Activated naive CD8-positive, alpha-beta T cell treated with anti-CD3 and anti-CD28 coated beads, Interleukin-2, amount 10 ng/mL, durations not matched to agents 7 days and 5 days (primary cell): ENCODE data around the gene TMPRSS7. TPM values are rescaled to one million over a fixed set of nuclear protein-coding genes. Genes with fewer than 3 reads are reported as not detected.

Experiments used
- ATAC-seq: fragments of 150-1000 bp; cut with Tn5 transposase; one replicate; pipeline ENCODE4 v1.10.0; 2021; ENCODE audit warnings: low read depth, moderate library complexity
- POLR2A ChIA-PET: fragments of 350-600 bp; sonication (Branson Sonifier 250); formaldehyde crosslinking; loops from one replicate; lab custom pipeline; 2021; ENCODE audit warnings: antibody characterized with exemption; lab: Charles Lee
- DNase-seq: peaks from one replicate; pipeline ENCODE4 v3.0.0; 2021
- H3K27ac Mint-ChIP-seq: one replicate; pipeline ENCODE4 v1.8.0; 2022; ENCODE audit warnings: mild to moderate bottlenecking, mixed read lengths
- H3K27me3 Mint-ChIP-seq: one replicate; pipeline ENCODE4 v1.8.0; 2022; ENCODE audit warnings: mild to moderate bottlenecking, moderate library complexity, mixed read lengths
- H3K36me3 Mint-ChIP-seq: one replicate; pipeline ENCODE4 v1.8.0; 2021; ENCODE audit warnings: mild to moderate bottlenecking, mixed read lengths
- H3K4me1 Mint-ChIP-seq: one replicate; pipeline ENCODE4 v1.8.0; 2021; ENCODE audit warnings: mixed read lengths
- H3K4me3 Mint-ChIP-seq: one replicate; pipeline ENCODE4 v1.8.0; 2022; ENCODE audit warnings: mild to moderate bottlenecking, moderate library complexity, mixed read lengths
- H3K9me3 Mint-ChIP-seq: one replicate; pipeline ENCODE4 v1.8.0; 2021; ENCODE audit warnings: mixed read lengths
- total RNA-seq, 2 experiments: library from RNA; stranded (reverse); gene quantifications; one replicate each; pipeline ENCODE4 v1.2.3, GENCODE V29; 2021

Gene TMPRSS7
- total RNA-seq, 2 experiments from 2014 or later: not detected

GRCh38 chr3:112003321-112004080 lies 31.0 kb upstream of the TMPRSS7 start:
- H3K4me3 Mint-ChIP-seq: no peak overlapping the region

GRCh38 chr3:112004187-112004586 lies 30.3 kb upstream of the TMPRSS7 start:
- Mint-ChIP-seq H3K9me3 (no peaks in the 10 kb centered on the region), H3K36me3 (no peaks in the 10 kb centered on the region), H3K27me3 (no peaks in the 10 kb centered on the region), H3K4me1 (peaks cover 23% of the 10 kb centered on the region), H3K4me3 (no peak overlapping the region), H3K27ac (no peak overlapping the region)
- no peak for ATAC-seq
- POLR2A ChIA-PET: interaction anchor here (1.5 kb wide), 1 partner anchor 9 kb away, joined by 5 read pairs; no protein-coding TSS in a partner anchor
- DNase-seq: no peak

More at GRCh38 chr3:112003321-112004080, 31.0 kb upstream of the TMPRSS7 start:
- no peak for DNase-seq
- Mint-ChIP-seq H3K9me3 (no peaks in the 10 kb centered on the region), H3K27ac (no peak overlapping the region), H3K4me1 (peaks cover 27% of the 10 kb centered on the region), H3K27me3 (no peaks in the 10 kb centered on the region), H3K36me3 (no peaks in the 10 kb centered on the region)
- POLR2A ChIA-PET: interaction anchor here (1.5 to 1.7 kb wide), 2 partner anchors 9 to 25 kb away, joined by 5 to 6 read pairs; partner anchors contain the start of gene ABHD10
- ATAC-seq: no peak

DNA sequence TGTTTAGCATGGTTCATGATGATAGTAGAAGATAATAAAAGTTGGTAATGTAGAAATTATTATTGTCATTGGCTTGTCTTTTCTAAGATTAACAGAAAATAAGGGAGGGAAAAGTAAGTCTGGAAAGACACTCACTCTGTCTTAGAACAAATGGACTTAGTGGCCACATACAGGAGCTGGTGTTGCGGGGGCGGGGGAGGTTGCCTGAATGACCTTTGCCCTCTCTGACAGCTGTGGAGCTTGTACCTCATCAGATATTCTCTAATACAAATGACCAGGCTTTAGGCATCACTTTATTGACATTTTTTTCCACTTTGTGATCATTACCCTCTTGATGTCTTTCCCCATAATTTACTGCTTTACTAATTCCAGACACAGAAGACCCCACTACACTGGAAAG lies 29.9 kb upstream of the TMPRSS7 start:
- H3K4me1 Mint-ChIP-seq: peaks cover 22% of the 10 kb centered on the region
- no peaks in the 10 kb centered on the region for H3K9me3 Mint-ChIP-seq
- DNase-seq (no peak), ATAC-seq (no peak)
- no peaks in the 10 kb centered on the region for H3K27me3 Mint-ChIP-seq
- H3K27ac Mint-ChIP-seq: no peak overlapping the region
- no peaks in the 10 kb centered on the region for H3K36me3 Mint-ChIP-seq
- H3K4me3 Mint-ChIP-seq: no peak overlapping the region
- POLR2A ChIA-PET: no interaction called here

GRCh38 chr3:112005091-112005672 lies 29.4 kb upstream of the TMPRSS7 start:
- H3K27me3 Mint-ChIP-seq: no peaks in the 10 kb centered on the region
- no peaks in the 10 kb centered on the region for H3K9me3 Mint-ChIP-seq
- no peak overlapping the region for H3K27ac Mint-ChIP-seq
- DNase-seq (no peak), ATAC-seq (no peak)
- POLR2A ChIA-PET: no interaction called here
- no peak overlapping the region for H3K4me3 Mint-ChIP-seq
- H3K36me3 Mint-ChIP-seq: no peaks in the 10 kb centered on the region
- H3K4me1 Mint-ChIP-seq: peaks cover 20% of the 10 kb centered on the region

DNA sequence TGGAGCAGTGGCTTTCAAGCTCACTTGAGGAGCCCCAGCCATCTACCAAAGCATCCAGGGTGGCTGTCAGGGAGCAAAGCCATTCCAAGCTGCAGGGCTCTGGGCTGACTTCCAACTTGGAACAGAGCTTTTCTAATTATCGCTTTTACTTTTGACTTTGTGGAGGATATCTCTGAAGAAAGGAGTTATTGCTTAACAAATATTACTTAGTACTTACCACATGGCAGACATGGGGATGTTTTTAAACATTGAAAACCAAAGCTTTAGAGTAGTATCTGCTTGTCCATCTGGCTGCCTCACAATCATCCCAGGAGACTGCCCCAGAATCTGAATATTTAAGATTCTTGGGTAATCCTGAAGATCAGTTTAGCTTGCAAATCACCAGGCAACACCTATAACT lies 26.9 kb upstream of the TMPRSS7 start:
- DNase-seq: no peak
- Mint-ChIP-seq H3K9me3 (no peaks in the 10 kb centered on the region), H3K27me3 (no peaks in the 10 kb centered on the region), H3K4me3 (no peak overlapping the region), H3K27ac (no peak overlapping the region), H3K36me3 (no peaks in the 10 kb centered on the region), H3K4me1 (peaks cover 13% of the 10 kb centered on the region)
- no peak for ATAC-seq
- POLR2A ChIA-PET: interaction anchor here (1.5 kb wide), 1 partner anchor 28 kb away, joined by 9 read pairs; the partner anchor contains the start of gene ABHD10

GRCh38 chr3:112009670-112010069 lies 24.9 kb upstream of the TMPRSS7 start:
- Mint-ChIP-seq H3K4me1 (peaks cover 3% of the 10 kb centered on the region), H3K27ac (no peak overlapping the region), H3K27me3 (no peaks in the 10 kb centered on the region), H3K36me3 (no peaks in the 10 kb centered on the region), H3K4me3 (no peak overlapping the region), H3K9me3 (no peaks in the 10 kb centered on the region)
- ATAC-seq (no peak), DNase-seq (no peak)
- POLR2A ChIA-PET: no interaction called here

DNA sequence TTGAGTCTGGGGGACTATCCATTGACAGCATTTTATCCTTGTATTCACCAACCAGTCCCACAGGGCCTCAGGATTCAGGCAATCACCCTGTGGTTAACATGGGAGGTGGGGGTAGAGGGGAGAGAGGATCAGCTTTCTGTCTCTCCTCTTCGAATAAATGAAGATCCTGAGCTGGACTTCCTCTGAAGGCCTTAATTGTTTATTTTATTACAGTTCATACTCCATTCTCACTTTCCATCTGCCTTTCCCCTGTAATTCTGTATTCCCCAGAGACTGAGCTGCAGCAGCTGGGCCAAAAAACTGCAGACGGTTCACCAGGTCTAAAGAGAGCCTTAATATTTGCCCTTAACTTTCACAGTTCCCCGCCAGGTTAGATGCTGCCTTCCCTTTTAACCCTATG lies 23.9 kb upstream of the TMPRSS7 start:
- Mint-ChIP-seq H3K4me3 (no peak overlapping the region), H3K9me3 (no peaks in the 10 kb centered on the region), H3K27ac (no peak overlapping the region), H3K36me3 (no peaks in the 10 kb centered on the region), H3K27me3 (no peaks in the 10 kb centered on the region), H3K4me1 (peaks cover 1% of the 10 kb centered on the region)
- POLR2A ChIA-PET: no interaction called here
- no peak for ATAC-seq
- DNase-seq: no peak

- H3K27ac Mint-ChIP-seq: no peak overlapping the region
Measured at GRCh38 chr3:112011376-112011940, 23.1 kb upstream of the TMPRSS7 start.

GRCh38 chr3:112012205-112012992 lies 22.1 kb upstream of the TMPRSS7 start:
- no peak overlapping the region for H3K4me3 Mint-ChIP-seq
- H3K4me1 Mint-ChIP-seq: peaks cover 2% of the 10 kb centered on the region
- no peak overlapping the region for H3K27ac Mint-ChIP-seq
- H3K27me3 Mint-ChIP-seq: no peaks in the 10 kb centered on the region
- DNase-seq: no peak
- no peaks in the 10 kb centered on the region for H3K9me3 Mint-ChIP-seq
- no peak for ATAC-seq
- H3K36me3 Mint-ChIP-seq: no peaks in the 10 kb centered on the region
- POLR2A ChIA-PET: no interaction called here

More at GRCh38 chr3:112011376-112011940, 23.1 kb upstream of the TMPRSS7 start:
- no peak for DNase-seq
- POLR2A ChIA-PET: no interaction called here
- no peaks in the 10 kb centered on the region for H3K9me3 Mint-ChIP-seq
- no peaks in the 10 kb centered on the region for H3K27me3 Mint-ChIP-seq
- no peak overlapping the region for H3K4me3 Mint-ChIP-seq
- no peaks in the 10 kb centered on the region for H3K36me3 Mint-ChIP-seq
- H3K4me1 Mint-ChIP-seq: peaks cover 1% of the 10 kb centered on the region
- no peak for ATAC-seq

- H3K9me3 Mint-ChIP-seq: no peaks in the 10 kb centered on the region
- no peak overlapping the region for H3K4me3 Mint-ChIP-seq
- H3K27ac Mint-ChIP-seq: no peak overlapping the region
- no peaks in the 10 kb centered on the region for H3K36me3 Mint-ChIP-seq
- ATAC-seq: peak; percentile 74
- H3K27me3 Mint-ChIP-seq: no peaks in the 10 kb centered on the region
- peaks cover 3% of the 10 kb centered on the region for H3K4me1 Mint-ChIP-seq
- DNase-seq: peak; percentile 52
- POLR2A ChIA-PET: interaction anchor here (1.0 kb wide), 1 partner anchor 24 kb away, joined by 3 read pairs; no protein-coding TSS in a partner anchor
Measured at GRCh38 chr3:112013058-112013783, 21.3 kb upstream of the TMPRSS7 start.

DNA sequence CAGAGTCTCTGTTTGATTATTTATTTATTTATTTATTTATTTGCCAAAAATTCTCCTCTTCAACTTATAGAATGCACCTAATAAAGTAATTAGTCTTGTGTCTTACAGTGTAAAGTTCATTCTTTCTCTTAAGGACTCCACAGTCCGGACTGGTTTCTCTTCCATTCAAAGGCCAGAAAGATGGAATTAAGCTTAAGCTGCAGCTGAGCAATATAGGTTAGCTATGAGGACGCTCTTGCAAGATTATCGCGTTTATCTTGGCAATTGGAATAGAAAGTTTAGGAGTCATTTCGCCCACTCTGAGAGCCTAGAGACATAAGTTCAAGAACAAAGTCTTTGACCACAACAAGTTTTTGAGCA lies 20.8 kb upstream of the TMPRSS7 start:
- ATAC-seq: no peak
- Mint-ChIP-seq H3K36me3 (no peaks in the 10 kb centered on the region), H3K27ac (no peak overlapping the region), H3K27me3 (no peaks in the 10 kb centered on the region), H3K9me3 (no peaks in the 10 kb centered on the region), H3K4me1 (peaks cover 3% of the 10 kb centered on the region), H3K4me3 (no peak overlapping the region)
- no peak for DNase-seq
- POLR2A ChIA-PET: interaction anchor here (1.0 kb wide), 1 partner anchor 25 kb away, joined by 3 read pairs; no protein-coding TSS in a partner anchor

- H3K4me3 Mint-ChIP-seq: no peak overlapping the region
- no peaks in the 10 kb centered on the region for H3K27me3 Mint-ChIP-seq
- H3K36me3 Mint-ChIP-seq: no peaks in the 10 kb centered on the region
- H3K27ac Mint-ChIP-seq: no peak overlapping the region
- H3K4me1 Mint-ChIP-seq: peaks cover 3% of the 10 kb centered on the region
- POLR2A ChIA-PET: interaction anchor here (1.4 kb wide), 1 partner anchor 38 kb away, joined by 4 read pairs; the partner anchor contains the start of gene ABHD10
- no peak for DNase-seq
- no peak for ATAC-seq
- no peaks in the 10 kb centered on the region for H3K9me3 Mint-ChIP-seq
Measured at GRCh38 chr3:112017091-112017490, 17.4 kb upstream of the TMPRSS7 start.
